ENCODE measurements around the gene TMA16. TPM values are rescaled to one million over a fixed set of nuclear protein-coding genes. Genes with fewer than 3 reads are reported as not detected.
A peak's percentile ranks its signal among the peaks of the same experiment; 100 is the strongest.

Gene TMA16
- polyA plus RNA-seq, 1 experiment = 5.4 TPM

DNA sequence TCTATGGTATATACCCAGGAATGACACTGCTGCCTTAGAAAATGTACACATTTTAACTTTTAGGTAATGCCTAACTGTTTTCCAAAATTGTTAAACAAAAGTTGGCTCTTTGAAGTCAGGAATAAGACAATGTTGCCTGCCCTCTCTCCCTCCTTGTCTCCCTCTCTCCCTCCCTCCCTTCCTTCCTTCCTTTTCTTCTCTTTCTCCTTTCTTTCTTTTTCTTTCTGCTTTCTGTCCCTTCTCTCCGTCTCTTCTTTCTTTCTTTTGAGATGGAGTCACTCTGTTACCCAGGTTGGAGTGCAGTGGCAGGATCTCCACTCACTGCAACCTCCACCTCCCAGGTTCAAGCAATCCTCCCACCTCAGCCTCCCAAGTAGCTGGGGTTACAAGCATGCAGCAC is 4.6 kb upstream of the TMA16 start:
- Histone ChIP-seq H3K27me3 (ENCODE audit: control insufficient read depth, insufficient read depth, low read length) (peaks cover 4% of the 10 kb centered on the region), H3K36me3 (ENCODE audit: control insufficient read depth, insufficient read depth, low read length) (no peaks in the 10 kb centered on the region), H3K4me3 (ENCODE audit: low read depth, low read length) (no peak overlapping the region)
- DNase-seq (ENCODE audit: low read depth) = no peak
- TF ChIP-seq, protein P1, sequence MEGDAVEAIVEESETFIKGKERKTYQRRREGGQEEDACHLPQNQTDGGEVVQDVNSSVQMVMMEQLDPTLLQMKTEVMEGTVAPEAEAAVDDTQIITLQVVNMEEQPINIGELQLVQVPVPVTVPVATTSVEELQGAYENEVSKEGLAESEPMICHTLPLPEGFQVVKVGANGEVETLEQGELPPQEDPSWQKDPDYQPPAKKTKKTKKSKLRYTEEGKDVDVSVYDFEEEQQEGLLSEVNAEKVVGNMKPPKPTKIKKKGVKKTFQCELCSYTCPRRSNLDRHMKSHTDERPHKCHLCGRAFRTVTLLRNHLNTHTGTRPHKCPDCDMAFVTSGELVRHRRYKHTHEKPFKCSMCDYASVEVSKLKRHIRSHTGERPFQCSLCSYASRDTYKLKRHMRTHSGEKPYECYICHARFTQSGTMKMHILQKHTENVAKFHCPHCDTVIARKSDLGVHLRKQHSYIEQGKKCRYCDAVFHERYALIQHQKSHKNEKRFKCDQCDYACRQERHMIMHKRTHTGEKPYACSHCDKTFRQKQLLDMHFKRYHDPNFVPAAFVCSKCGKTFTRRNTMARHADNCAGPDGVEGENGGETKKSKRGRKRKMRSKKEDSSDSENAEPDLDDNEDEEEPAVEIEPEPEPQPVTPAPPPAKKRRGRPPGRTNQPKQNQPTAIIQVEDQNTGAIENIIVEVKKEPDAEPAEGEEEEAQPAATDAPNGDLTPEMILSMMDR (IDR thresholded peaks at IDR 0.05; ENCODE audit: insufficient read depth, low read depth, low read length) = no peak
- CTCF ChIA-PET = no interaction called here
- POLR2A ChIA-PET = no interaction called here

DNA sequence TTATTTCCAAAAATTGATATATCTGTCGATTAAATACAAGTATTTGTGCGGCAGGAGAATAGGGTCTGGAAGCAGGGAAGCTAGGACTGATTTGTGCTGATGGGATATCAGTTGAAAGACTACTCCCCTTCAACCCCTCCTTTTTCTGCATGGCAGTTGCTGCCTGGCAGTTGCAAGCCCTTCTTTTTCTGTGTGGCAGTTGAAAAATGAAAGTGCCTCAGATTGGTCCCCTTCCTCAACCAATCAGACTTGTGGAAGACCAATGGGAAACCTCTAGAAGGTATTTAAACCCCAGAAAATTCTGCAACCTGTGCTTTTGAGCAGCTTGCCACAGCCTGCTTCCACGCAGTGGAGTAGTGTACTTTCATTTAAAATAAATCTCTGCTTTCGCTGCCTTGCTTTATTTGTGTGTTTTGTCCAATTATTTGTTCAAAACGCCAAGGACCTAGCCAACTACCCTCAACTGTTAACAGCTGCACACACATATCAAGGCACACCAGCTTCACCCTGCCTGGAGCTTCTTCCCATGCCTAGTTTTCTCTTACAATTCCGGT is 1.5 kb upstream of the TMA16 start:
- H3K27me3 ChIP-seq (ENCODE audit: control insufficient read depth, insufficient read depth, low read length) = peaks cover 3% of the 10 kb centered on the region
- TF ChIP-seq, protein P1 (IDR thresholded peaks at IDR 0.05; ENCODE audit: insufficient read depth, low read depth, low read length) = no peak
- no peaks in the 10 kb centered on the region for H3K36me3 ChIP-seq (ENCODE audit: control insufficient read depth, insufficient read depth, low read length)
- H3K4me3 ChIP-seq (ENCODE audit: low read depth, low read length) = no peak overlapping the region
- ChIA-PET POLR2A (no interaction called here), CTCF (interaction anchor here (0.8 to 2.2 kb wide), 5 partner anchors 8 to 58 kb away, joined by 3 to 12 read pairs (median 5); no protein-coding TSS in a partner anchor)
- no peak for DNase-seq (ENCODE audit: low read depth)

DNA sequence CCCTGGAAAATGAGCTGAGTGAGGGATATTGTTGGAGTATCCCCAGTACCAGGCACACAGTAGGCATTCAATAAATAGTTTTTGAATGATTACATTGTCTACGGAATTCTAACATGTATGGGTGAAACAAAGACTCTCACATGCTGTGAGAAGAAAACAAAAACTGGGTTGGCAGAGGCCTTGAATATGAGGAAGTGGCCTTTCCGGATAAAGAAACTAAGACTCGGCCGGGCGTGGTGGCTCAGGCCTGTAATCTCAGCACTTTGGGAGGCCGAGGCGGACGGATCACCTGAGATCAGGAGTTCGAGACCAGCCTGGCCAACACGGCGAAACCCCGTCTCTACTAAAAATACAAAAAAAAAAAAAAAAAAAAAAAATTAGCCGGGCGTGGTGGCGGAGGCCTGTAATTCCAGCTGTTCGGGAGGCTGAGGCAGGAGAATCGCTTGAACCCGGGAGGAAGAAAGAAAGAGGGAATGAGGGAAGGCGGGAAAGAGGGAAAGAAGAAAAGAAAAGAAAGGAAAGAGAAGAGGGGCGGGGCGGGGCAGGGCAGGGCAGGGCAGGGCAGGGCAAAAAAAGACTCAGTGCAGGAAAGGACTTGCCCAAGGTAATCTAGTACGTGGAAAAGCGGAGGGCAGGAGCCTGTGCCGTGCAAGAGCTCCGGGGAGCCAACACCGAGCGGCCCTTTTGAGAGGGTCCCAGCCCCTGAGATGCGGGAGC is 689 bp upstream of the TMA16 start:
- CTCF ChIA-PET = interaction anchor here (0.8 to 2.2 kb wide), 7 partner anchors 9 to 61 kb away, joined by 3 to 12 read pairs (median 4); no protein-coding TSS in a partner anchor

GRCh38 chr4:163495900-163496299 is 1.4 kb downstream of the TMA16 start:
- no peaks in the 10 kb centered on the region for H3K27me3 ChIP-seq (ENCODE audit: control insufficient read depth, insufficient read depth, low read length)
- POLR2A ChIA-PET = no interaction called here
- CTCF ChIA-PET = interaction anchor here (0.7 to 1.3 kb wide), 6 partner anchors 8 to 262 kb away, joined by 3 to 4 read pairs (median 3); no protein-coding TSS in a partner anchor
- TF ChIP-seq, protein P1 (IDR thresholded peaks at IDR 0.05; ENCODE audit: insufficient read depth, low read depth, low read length) = no peak
- H3K36me3 ChIP-seq (ENCODE audit: control insufficient read depth, insufficient read depth, low read length) = no peaks in the 10 kb centered on the region
- peak overlapping the region; percentile 65 for H3K4me3 ChIP-seq (ENCODE audit: low read depth, low read length)
- DNase-seq (ENCODE audit: low read depth) = no peak

More for the DNA sequence above, 689 bp upstream of the TMA16 start:
- POLR2A ChIA-PET = interaction anchor here (0.6 to 0.9 kb wide), 3 partner anchors 16 to 373 kb away, joined by 3 to 5 read pairs (median 3); no protein-coding TSS in a partner anchor
- no peak for DNase-seq (ENCODE audit: low read depth)
- H3K4me3 ChIP-seq (ENCODE audit: low read depth, low read length) = peak overlapping the region; percentile 65
- no peaks in the 10 kb centered on the region for H3K36me3 ChIP-seq (ENCODE audit: control insufficient read depth, insufficient read depth, low read length)
- peaks cover 2% of the 10 kb centered on the region; the same call in 1 of the 2 replicates for H3K27me3 ChIP-seq (ENCODE audit: control insufficient read depth, insufficient read depth, low read length)
- TF ChIP-seq, protein P1 (IDR thresholded peaks at IDR 0.05; ENCODE audit: insufficient read depth, low read depth, low read length) = no peak

DNA sequence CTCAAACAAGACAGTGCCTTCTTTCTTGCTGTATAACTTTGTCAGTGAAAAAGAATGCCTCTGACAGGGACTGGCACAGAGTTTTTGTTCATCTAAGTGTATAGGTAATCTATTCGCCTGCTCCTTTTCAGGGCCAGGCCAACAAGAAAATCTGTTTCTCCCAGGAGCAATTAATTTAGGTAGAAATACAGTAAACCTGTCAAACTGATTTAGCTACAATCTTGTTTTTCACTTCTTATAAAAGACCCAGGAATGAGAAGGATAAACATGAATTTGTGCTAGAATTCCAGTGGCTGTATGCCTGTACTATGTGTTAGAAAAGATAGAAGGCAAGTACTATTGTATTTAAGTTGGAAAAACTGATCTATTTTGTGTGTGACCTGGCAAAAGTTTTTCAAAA is 6.1 kb downstream of the TMA16 start:
- no peaks in the 10 kb centered on the region for H3K27me3 ChIP-seq (ENCODE audit: control insufficient read depth, insufficient read depth, low read length)
- TF ChIP-seq, protein P1 (IDR thresholded peaks at IDR 0.05; ENCODE audit: insufficient read depth, low read depth, low read length) = no peak
- ChIA-PET POLR2A (no interaction called here), CTCF (interaction anchor here (1.2 kb wide), 1 partner anchor 15 kb away, joined by 3 read pairs; no protein-coding TSS in a partner anchor)
- H3K36me3 ChIP-seq (ENCODE audit: control insufficient read depth, insufficient read depth, low read length) = no peaks in the 10 kb centered on the region
- DNase-seq (ENCODE audit: low read depth) = no peak
- H3K4me3 ChIP-seq (ENCODE audit: low read depth, low read length) = no peak overlapping the region
